Ishikawa (cell line): ENCODE results near the gene WDR82.

ENCODE experiments used
- CEBPB ChIP-seq: IDR thresholded peaks from 2 replicates; pipeline ENCODE4 v1.6.1; 2012
- EGR1 ChIP-seq: IDR thresholded peaks from 2 replicates; pipeline ENCODE4 v1.6.1; 2012
- TEAD4 ChIP-seq: IDR thresholded peaks from 2 replicates; pipeline ENCODE4 v1.6.1; 2012

DNA sequence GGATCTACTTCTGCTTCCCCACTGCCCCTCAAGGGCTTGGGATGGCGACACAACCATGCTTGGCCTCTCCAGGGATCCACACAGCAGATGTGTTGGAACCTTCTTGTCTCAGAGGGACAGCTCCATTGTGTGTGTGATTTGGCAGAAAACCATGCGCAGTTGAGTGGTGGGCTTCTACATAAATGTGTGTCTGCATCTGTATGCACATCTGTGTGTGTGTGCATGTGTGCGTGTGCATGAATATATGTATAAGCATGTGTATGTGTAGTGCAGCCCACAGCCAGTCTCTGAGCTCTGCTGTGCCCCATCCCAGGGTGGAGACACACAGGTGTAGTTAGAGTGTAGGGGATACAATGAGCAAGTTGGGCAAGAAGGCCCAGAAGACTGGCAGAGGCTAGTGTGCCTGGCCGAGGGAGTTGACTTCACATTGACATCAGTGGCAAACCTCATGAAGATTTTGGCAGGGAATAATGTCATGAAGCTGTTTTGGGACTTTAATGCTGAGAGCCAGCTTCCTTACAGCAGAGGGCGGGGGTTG, 17.3 kb upstream of the WDR82 start:
- TF ChIP-seq EGR1 (no peak), CEBPB (no peak), TEAD4 (no peak)
